PC-9 (cell line): ENCODE data around the gene ZNF600.

ENCODE experiments used
- EZH2 ChIP-seq: fragments of 200-600 bp; sonication (generic); IDR thresholded peaks from 2 replicates; pipeline ENCODE4 v1.8.0; 2017; ENCODE audit warnings: antibody characterized with exemption, low read depth
- TF ChIP-seq, protein P1 (sequence below): fragments of 200-600 bp; sonication (generic); conservative IDR thresholded peaks from 2 replicates; pipeline ENCODE4 v1.6.1; 2017; ENCODE audit warnings: mixed run types, antibody characterized with exemption, mild to moderate bottlenecking, moderate library complexity

DNA sequence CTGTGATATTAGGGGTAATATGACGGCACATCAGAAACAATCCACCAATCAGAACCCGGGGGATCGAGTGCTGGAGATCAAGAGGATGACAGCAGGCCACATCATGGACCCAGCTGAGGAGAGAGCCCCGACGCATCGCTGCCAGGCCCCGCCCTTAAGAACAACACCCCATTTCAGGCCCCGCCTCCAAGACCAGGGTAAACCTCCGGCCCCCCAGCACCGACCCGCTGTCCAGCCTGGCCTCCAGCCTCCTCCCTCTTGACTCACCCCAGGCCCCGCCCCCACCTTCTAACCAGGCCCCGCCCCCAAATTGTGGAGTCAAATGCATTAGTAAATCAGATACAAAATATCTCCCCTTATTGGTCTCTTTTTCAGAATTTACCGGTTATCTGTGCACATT, 47.0 kb downstream of the ZNF600 start:
- TF ChIP-seq EZH2: no peak
- TF ChIP-seq, protein P1, sequence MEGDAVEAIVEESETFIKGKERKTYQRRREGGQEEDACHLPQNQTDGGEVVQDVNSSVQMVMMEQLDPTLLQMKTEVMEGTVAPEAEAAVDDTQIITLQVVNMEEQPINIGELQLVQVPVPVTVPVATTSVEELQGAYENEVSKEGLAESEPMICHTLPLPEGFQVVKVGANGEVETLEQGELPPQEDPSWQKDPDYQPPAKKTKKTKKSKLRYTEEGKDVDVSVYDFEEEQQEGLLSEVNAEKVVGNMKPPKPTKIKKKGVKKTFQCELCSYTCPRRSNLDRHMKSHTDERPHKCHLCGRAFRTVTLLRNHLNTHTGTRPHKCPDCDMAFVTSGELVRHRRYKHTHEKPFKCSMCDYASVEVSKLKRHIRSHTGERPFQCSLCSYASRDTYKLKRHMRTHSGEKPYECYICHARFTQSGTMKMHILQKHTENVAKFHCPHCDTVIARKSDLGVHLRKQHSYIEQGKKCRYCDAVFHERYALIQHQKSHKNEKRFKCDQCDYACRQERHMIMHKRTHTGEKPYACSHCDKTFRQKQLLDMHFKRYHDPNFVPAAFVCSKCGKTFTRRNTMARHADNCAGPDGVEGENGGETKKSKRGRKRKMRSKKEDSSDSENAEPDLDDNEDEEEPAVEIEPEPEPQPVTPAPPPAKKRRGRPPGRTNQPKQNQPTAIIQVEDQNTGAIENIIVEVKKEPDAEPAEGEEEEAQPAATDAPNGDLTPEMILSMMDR: no peak
